GM12878 (cell line): ENCODE results near the gene MRPL20. TPM values are rescaled to one million over a fixed set of nuclear protein-coding genes. Genes with fewer than 3 reads are reported as not detected.

Source experiments
- ATAC-seq: fragments of 200-7000 bp; cut with Tn5 transposase; 3 replicates; pipeline ENCODE4 v1.9.1; 2020; ENCODE audit warnings: mild to moderate bottlenecking, moderate library complexity
- BruUV-seq: library from RNA; stranded (reverse); fragments of 400-500 nt; replicated peaks from 2 replicates; lab custom pipeline; 2021; lab: Mats Ljungman, UMichigan
- CTCF ChIA-PET: fragments of 300-600 bp; sonication (Branson Sonifier 250); formaldehyde crosslinking; extraction: SDS; loops from one replicate; lab custom pipeline; 2021; ENCODE audit warnings: inconsistent platforms; lab: Yijun Ruan, JAX
- POLR2A ChIA-PET: fragments of 350-600 bp; formaldehyde crosslinking; extraction: SDS; loops from one replicate; lab custom pipeline; 2021; ENCODE audit warnings: inconsistent platforms; lab: Charles Lee
- RAD21 ChIA-PET: fragments of 300-600 bp; sonication (Branson Sonifier 250); formaldehyde crosslinking; loops from one replicate; lab custom pipeline; 2023; ENCODE audit warnings: antibody characterized with exemption; ENCODE audit not compliant: unreplicated experiment; lab: Charles Lee
- SMC1A ChIA-PET: fragments of 300-600 bp; sonication (Branson Sonifier 250); formaldehyde crosslinking; loops from one replicate; lab custom pipeline; 2023; ENCODE audit not compliant: unreplicated experiment, uncharacterized antibody; lab: Charles Lee
- DNase-seq: peaks from one replicate; pipeline ENCODE4 v3.0.0-alpha.2; 2011; ENCODE audit warnings: low read depth, low spot score
- FAIRE-seq: peaks from 3 replicates; lab custom pipeline; 2011; peaks lifted over from hg19 to GRCh38; lab: Jason Lieb, UNC
- H2AFZ ChIP-seq: 2 replicates; pipeline ENCODE4 v1.6.0; 2011; ENCODE audit warnings: low read depth, low read length, control low read depth; ENCODE audit not compliant: control insufficient read depth
- H3K27ac ChIP-seq: 2 replicates; pipeline ENCODE4 v1.5.1; 2011; ENCODE audit warnings: control low read depth; ENCODE audit not compliant: control insufficient read depth, insufficient read depth
- H3K27me3 ChIP-seq, 2 experiments: replicated peaks in 1 of 2; 2 replicates each; pipeline versions ENCODE4 v1.6.0 to v1.6.1; 2011; ENCODE audit warnings: low read length in 1 of 2; ENCODE audit not compliant: control insufficient read depth in 2 of 2, insufficient read depth in 2 of 2
- H3K36me3 ChIP-seq, 2 experiments: 2 replicates each; pipeline ENCODE4 v1.5.1; 2011; ENCODE audit warnings: low read length in 1 of 2; ENCODE audit not compliant: control insufficient read depth in 2 of 2, insufficient read depth in 2 of 2
- H3K4me1 ChIP-seq: 2 replicates; pipeline ENCODE4 v1.6.1; 2011; ENCODE audit warnings: mild to moderate bottlenecking, low read length, moderate library complexity, mixed read lengths; ENCODE audit not compliant: control insufficient read depth, insufficient read depth
- H3K4me2 ChIP-seq: 2 replicates; pipeline ENCODE4 v1.6.0; 2011; ENCODE audit warnings: control low read depth; ENCODE audit not compliant: control insufficient read depth, insufficient read depth
- H3K4me3 ChIP-seq: fragments of 200-600 bp; sonication (generic); 2 replicates; pipeline ENCODE4 v1.5.1; 2016
- H3K79me2 ChIP-seq: 2 replicates; pipeline ENCODE4 v1.6.0; 2011; ENCODE audit warnings: low read length; ENCODE audit not compliant: control insufficient read depth, insufficient read depth
- H3K9ac ChIP-seq: 2 replicates; pipeline ENCODE4 v1.8.0; 2011; ENCODE audit warnings: low read length, control low read depth, mixed read lengths; ENCODE audit not compliant: control insufficient read depth, insufficient read depth
- H3K9me3 ChIP-seq: replicated peaks from 3 replicates; pipeline ENCODE4 v1.5.1; 2011; ENCODE audit warnings: mild to moderate bottlenecking, low read length; ENCODE audit not compliant: control insufficient read depth, insufficient read depth
- H4K20me1 ChIP-seq: 2 replicates; pipeline ENCODE4 v1.6.0; 2011; ENCODE audit not compliant: control insufficient read depth, insufficient read depth
- CHD2 ChIP-seq: IDR thresholded peaks from 2 replicates; pipeline ENCODE4 v1.6.1; 2011; ENCODE audit warnings: low read depth, low read length, improper control_type of control experiment, borderline replicate concordance
- CTCF ChIP-seq, 3 experiments: IDR thresholded peaks in 2 of 3; conservative IDR thresholded peaks in 1 of 3; 2 replicates each; pipeline ENCODE4 v1.5.1; 2011; ENCODE audit warnings: low read depth in 3 of 3, low read length in 3 of 3, mild to moderate bottlenecking in 3 of 3, control low read depth in 2 of 3, moderate library complexity in 2 of 3, inconsistent platforms in 1 of 3, mixed read lengths in 1 of 3; ENCODE audit not compliant: control insufficient read depth in 2 of 3, insufficient read depth in 1 of 3; ENCODE audit errors: extremely low read depth in 1 of 3
- ETV6 ChIP-seq, 2 experiments: fragments of 450-650 bp in 1 of 2; IDR thresholded peaks in 1 of 2; conservative IDR thresholded peaks in 1 of 2; 2 replicates each; pipeline ENCODE4 v1.6.1; 2014; ENCODE audit warnings: antibody characterized with exemption in 1 of 2, borderline replicate concordance in 1 of 2, low read depth in 1 of 2, mild to moderate bottlenecking in 1 of 2, moderate library complexity in 1 of 2
- HDAC6 ChIP-seq: fragments of 200-600 bp; sonication (generic); IDR thresholded peaks from one replicate; pipeline ENCODE4 v1.8.0; 2017; ENCODE audit warnings: antibody characterized with exemption; ENCODE audit not compliant: unreplicated experiment
- HSF1 ChIP-seq: fragments of 150-350 bp; IDR thresholded peaks from 2 replicates; pipeline ENCODE4 v1.6.1; 2014; ENCODE audit warnings: mild to moderate bottlenecking, low read depth, low read length
- POLR2AphosphoS2 ChIP-seq: IDR thresholded peaks from 2 replicates; pipeline ENCODE4 v1.6.1; 2011; ENCODE audit warnings: low read depth, mild to moderate bottlenecking, low read length, improper control_type of control experiment, moderate library complexity
- RAD51 ChIP-seq: fragments of 450-650 bp; IDR thresholded peaks from 2 replicates; pipeline ENCODE4 v1.6.1; 2016; ENCODE audit warnings: moderate library complexity, mild to moderate bottlenecking, inconsistent platforms
- SREBF2 ChIP-seq: IDR thresholded peaks from 2 replicates; pipeline ENCODE4 v1.6.1; 2012; ENCODE audit warnings: mild to moderate bottlenecking, low read length
- ZNF24 ChIP-seq: fragments of 450-650 bp; IDR thresholded peaks from 2 replicates; pipeline ENCODE4 v1.6.1; 2017; ENCODE audit warnings: antibody characterized with exemption, mild to moderate bottlenecking
- WGBS: methylation state at CpG from one replicate; pipeline ENCODE4 v1.1.6; 2016; ENCODE audit warnings: low lambda C conversion rate; ENCODE audit not compliant: insufficient replicate concordance, insufficient coverage; ENCODE audit errors: missing lambda C conversion rate; 5-methylcytosine and 5-hydroxymethylcytosine counted together
- in situ Hi-C: fragments of 300-500 bp; cut with MboI; formaldehyde crosslinking; loops from 9 replicates; pipeline ENCODE4 v1.14.3; 2018; ENCODE audit warnings: mixed read lengths
- intact Hi-C: fragments of 100-400 bp; cut with micrococcal nuclease; formaldehyde crosslinking; loops from one replicate; pipeline ENCODE4 v1.14.2; 2022; ENCODE audit not compliant: unreplicated experiment
- polyA plus RNA-seq, 11 experiments: library from polyadenylated mRNA; depleted of rRNA in 4 of 11; unstranded in 6 of 11; stranded (reverse) in 5 of 11; fragments of >200 nt; fragmentation: Nextera tagmentation in 4 of 11; fragmentation: Illumina TruSeq in 1 of 11; extraction: Ambion mirVana in 4 of 11; extraction: Trizol in 1 of 11; gene quantifications; 1 replicate in 1 of 11; 2 replicates in 10 of 11; pipeline versions ENCODE4 v1.2.1 to v1.2.3, GENCODE V29; 2011 to 2016; ENCODE audit warnings: inconsistent platforms in 2 of 11, missing spikeins in 2 of 11, low read depth in 1 of 11
- total RNA-seq, 4 experiments: library from RNA; depleted of rRNA in 3 of 4; stranded (reverse); fragments of >200 nt in 3 of 4; fragmentation: Illumina TruSeq in 1 of 4; extraction: Trizol in 1 of 4; gene quantifications; 2 replicates each; pipeline versions ENCODE4 v1.2.1 to v1.2.3, GENCODE V29; 2013 to 2021
- TF ChIP-seq, protein P1 (sequence below): fragments of 450-650 bp; IDR thresholded peaks from 2 replicates; pipeline ENCODE4 v1.6.1; 2016; ENCODE audit warnings: mild to moderate bottlenecking

The MRPL20 gene
- total and polyA plus RNA-seq, 10 of the 15 experiments (the other 5 are each of a cell fraction or from before 2014, with no cell fraction given), result 129 to 525 (median 255) TPM

DNA sequence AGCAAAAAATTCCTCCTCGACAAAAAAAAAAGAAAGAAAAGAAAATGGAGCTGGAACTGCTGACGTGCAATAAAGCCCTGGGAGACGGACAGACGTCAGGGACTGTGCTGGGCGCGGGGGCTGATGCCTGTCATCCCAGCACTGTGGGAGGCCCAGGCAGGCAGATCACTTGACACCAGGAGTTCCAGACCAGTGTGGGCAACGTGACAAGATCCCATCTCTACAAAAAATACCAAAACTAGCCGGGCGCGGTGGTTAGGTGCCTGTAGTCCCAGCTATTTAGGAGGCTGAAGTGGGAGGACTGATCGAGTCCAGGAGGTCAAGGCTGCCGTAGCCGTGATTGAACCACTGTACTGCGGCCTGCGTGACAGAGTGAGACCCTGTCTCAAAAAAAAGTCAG, 17.6 kb upstream of the MRPL20 start:
- Histone ChIP-seq H3K9me3 (no peaks in the 10 kb centered on the region), H3K4me2 (no peak overlapping the region), H3K79me2 (no peaks in the 10 kb centered on the region), H3K27me3 (no peaks in the 10 kb centered on the region), H3K4me3 (no peak overlapping the region), H3K4me1 (peaks cover 4% of the 10 kb centered on the region; the same call in 1 of the 2 replicates), H3K36me3 (no peaks in the 10 kb centered on the region), H2AFZ (no peak overlapping the region), H4K20me1 (no peaks in the 10 kb centered on the region), H3K27ac (no peak overlapping the region), H3K9ac (no peak overlapping the region)
- FAIRE-seq (no peak), DNase-seq (no peak), ATAC-seq (no peak)
- intact Hi-C loops, result no loop called here
- CTCF ChIA-PET, result interaction anchor here (0.7 to 1.0 kb wide), 2 partner anchors 16 to 17 kb away, joined by 3 read pairs; no protein-coding TSS in a partner anchor
- RAD21 ChIA-PET, result no interaction called here
- SMC1A ChIA-PET, result interaction anchor here (0.6 kb wide), 1 partner anchor 52 kb away, joined by 6 read pairs; no protein-coding TSS in a partner anchor
- POLR2A ChIA-PET, result interaction anchor here (0.7 kb wide), 1 partner anchor 156 kb away, joined by 3 read pairs; no protein-coding TSS in a partner anchor
- in situ Hi-C loops, result no loop called here
- no TSS peak for BruUV-seq
- 83% methylated on average over 15 of the region's 15 CpGs for WGBS
- no peak for TF ChIP-seq HSF1
- TF ChIP-seq HDAC6, result no peak
- TF ChIP-seq ETV6 (conservative IDR thresholded peaks at IDR 0.05 in 1 of 2, IDR thresholded peaks at IDR 0.05 in 1 of 2; ENCODE audit: borderline replicate concordance in 1 of 2, low read depth in 1 of 2), result no peak

DNA sequence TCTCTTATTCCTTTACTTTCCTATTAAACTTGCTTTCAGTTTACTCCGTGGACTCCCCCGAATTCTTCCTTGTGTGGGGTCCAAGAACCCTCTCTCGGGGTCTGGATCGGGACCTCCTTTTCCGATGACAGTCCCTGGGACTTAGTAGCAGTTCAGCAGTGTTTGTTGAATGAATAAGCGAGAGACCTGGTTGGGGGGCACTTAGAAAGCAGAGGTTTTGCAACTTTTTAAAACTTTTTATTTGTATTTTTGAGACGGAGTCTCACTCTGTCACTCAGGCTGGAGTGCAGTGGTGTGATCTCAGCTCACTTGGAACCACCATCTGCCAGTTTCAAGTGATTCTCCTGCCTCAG, 16.1 kb upstream of the MRPL20 start:
- Histone ChIP-seq H3K27ac (no peak overlapping the region), H3K9ac (no peak overlapping the region), H3K4me3 (no peak overlapping the region), H3K4me2 (no peak overlapping the region), H3K4me1 (peaks cover 19% of the 10 kb centered on the region), H3K9me3 (no peaks in the 10 kb centered on the region), H3K27me3 (no peaks in the 10 kb centered on the region), H2AFZ (no peak overlapping the region), H3K79me2 (no peaks in the 10 kb centered on the region), H3K36me3 (no peaks in the 10 kb centered on the region), H4K20me1 (no peaks in the 10 kb centered on the region)
- POLR2A ChIA-PET, result interaction anchor here (0.9 kb wide), 1 partner anchor 14 kb away, joined by 4 read pairs; no protein-coding TSS in a partner anchor
- DNase-seq (no peak), FAIRE-seq (no peak), ATAC-seq (no peak)
- intact Hi-C loops, result no loop called here
- CTCF ChIA-PET, result no interaction called here
- SMC1A ChIA-PET, result no interaction called here
- WGBS, result 83% methylated on average over 7 of the region's 7 CpGs
- in situ Hi-C loops, result no loop called here
- RAD21 ChIA-PET, result no interaction called here
- BruUV-seq, result no TSS peak
- TF ChIP-seq, protein P1, sequence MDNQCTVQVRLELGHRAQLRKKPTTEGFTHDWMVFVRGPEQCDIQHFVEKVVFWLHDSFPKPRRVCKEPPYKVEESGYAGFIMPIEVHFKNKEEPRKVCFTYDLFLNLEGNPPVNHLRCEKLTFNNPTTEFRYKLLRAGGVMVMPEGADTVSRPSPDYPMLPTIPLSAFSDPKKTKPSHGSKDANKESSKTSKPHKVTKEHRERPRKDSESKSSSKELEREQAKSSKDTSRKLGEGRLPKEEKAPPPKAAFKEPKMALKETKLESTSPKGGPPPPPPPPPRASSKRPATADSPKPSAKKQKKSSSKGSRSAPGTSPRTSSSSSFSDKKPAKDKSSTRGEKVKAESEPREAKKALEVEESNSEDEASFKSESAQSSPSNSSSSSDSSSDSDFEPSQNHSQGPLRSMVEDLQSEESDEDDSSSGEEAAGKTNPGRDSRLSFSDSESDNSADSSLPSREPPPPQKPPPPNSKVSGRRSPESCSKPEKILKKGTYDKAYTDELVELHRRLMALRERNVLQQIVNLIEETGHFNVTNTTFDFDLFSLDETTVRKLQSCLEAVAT, result no peak
- TF ChIP-seq RAD51 (no peak), SREBF2 (no peak), POLR2AphosphoS2 (no peak), CHD2 (no peak), CTCF (IDR thresholded peaks at IDR 0.05 in 2 of 3, conservative IDR thresholded peaks at IDR 0.05 in 1 of 3; ENCODE audit: control insufficient read depth in 2 of 3, extremely low read depth in 1 of 3, insufficient read depth in 1 of 3, low read depth in 3 of 3, low read length in 3 of 3) (no peak), ZNF24 (no peak)
